ENCODE measurements around the gene CFD. TPM values are rescaled to one million over a fixed set of nuclear protein-coding genes. Genes with fewer than 3 reads are reported as not detected.

Gene CFD
- total and polyA plus RNA-seq, 2 experiments from 2014 or later = 0.90 to 4.7 TPM

DNA sequence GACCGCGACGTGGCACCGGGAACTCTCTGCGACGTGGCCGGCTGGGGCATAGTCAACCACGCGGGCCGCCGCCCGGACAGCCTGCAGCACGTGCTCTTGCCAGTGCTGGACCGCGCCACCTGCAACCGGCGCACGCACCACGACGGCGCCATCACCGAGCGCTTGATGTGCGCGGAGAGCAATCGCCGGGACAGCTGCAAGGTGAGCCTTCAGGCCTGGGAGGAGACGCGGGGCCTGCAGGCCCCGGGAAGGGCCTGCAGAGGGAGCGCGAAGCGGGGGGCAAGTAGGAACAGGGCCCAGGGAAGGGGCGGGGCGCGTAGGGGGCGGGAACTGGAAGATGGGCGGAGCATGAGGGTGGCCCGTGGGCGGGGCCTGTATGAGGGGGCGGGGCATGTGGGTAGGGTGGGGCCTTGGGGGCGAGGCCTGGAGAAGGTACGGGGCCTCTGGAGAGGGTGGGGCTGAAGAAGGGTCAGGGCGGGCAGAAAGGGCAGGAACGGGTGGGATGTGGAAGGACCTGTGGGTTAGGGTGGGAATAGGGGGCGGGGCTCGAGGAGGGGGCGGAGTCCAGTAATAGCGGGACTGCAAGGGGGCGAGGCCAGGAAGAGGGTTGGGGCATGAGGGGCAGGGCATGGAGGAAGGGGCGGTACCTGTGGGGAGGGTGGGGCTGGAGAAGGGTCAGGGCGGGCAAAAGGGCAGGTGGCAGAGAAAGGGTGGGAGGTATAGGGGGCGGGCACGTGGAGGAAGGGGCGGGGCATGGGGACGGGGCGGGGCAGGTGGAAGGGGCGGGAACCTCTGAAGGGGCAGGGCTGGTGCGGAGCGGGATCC lies 2.5 kb downstream of the CFD start:
- Histone ChIP-seq H3K4me2 (peak overlapping the region; percentile 79; the same call in 1 of the 2 replicates), H3K27me3 (ENCODE audit: insufficient read depth) (peaks cover 28% of the 10 kb centered on the region)

DNA sequence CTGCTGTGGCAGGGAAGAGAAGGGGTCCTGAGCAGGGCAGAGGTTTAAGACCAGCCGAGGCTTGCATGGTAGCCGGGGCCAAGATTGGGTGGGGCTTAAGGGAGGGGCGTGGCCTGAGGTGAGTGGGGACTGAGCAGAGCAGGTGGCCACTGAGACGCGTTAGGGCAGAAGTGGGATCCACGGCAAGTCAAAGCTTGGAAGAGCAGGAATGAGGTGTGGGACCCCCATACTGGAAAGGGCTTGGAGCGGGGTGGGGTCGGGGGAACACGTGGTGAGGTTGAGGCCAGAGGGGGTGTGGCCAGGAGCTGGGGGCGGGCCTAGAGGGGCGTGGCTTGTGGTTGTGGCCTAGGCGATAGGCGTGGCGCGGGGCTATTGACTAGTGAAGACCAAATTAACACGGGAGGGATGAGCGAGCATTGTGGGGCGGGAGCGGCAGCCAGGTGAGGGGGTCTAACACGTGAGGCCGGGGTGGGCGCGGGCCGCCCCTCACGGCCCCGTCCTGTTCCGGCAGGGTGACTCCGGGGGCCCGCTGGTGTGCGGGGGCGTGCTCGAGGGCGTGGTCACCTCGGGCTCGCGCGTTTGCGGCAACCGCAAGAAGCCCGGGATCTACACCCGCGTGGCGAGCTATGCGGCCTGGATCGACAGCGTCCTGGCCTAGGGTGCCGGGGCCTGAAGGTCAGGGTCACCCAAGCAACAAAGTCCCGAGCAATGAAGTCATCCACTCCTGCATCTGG lies 3.3 kb downstream of the CFD start:
- Mint-ChIP-seq H3K27ac (no peak overlapping the region; the same call in 1 of the 2 replicates), H3K4me1 (peaks cover 5% of the 10 kb centered on the region), H3K36me3 (ENCODE audit: low read depth) (peaks cover 7% of the 10 kb centered on the region), H3K4me3 (peak overlapping the region; percentile 60; the same call in 2 of the 3 replicates), H3K9me3 (no peaks in the 10 kb centered on the region; the same call in 2 of the 3 replicates), H3K27me3 (ENCODE audit: insufficient read depth, low read depth, poor library complexity) (peaks cover 27% of the 10 kb centered on the region)
- H3K27me3 ChIP-seq (ENCODE audit: insufficient read depth) = peaks cover 28% of the 10 kb centered on the region
- no peak overlapping the region for H3K27ac ChIP-seq (ENCODE audit: low read depth)
- no peaks in the 10 kb centered on the region for H3K79me2 ChIP-seq (replicated peaks; ENCODE audit: insufficient read depth)
- no peaks in the 10 kb centered on the region for H3K4me1 ChIP-seq (ENCODE audit: insufficient read depth)
- DNase-seq (ENCODE audit: low spot score) (peak; percentile 95), ATAC-seq (peak; percentile 33)
- H3F3A ChIP-seq (replicated peaks; ENCODE audit: low read depth) = peaks cover 20% of the 10 kb centered on the region
- peaks cover 9% of the 10 kb centered on the region; the same call in 1 of the 2 replicates for H4K20me1 ChIP-seq (replicated peaks; ENCODE audit: insufficient read depth)
- H3K4me2 ChIP-seq = peak overlapping the region; percentile 79
- 0 out of 2 replicates have a peak overlapping the region, but pooled peaks have one; percentile 63 for H2AFZ ChIP-seq
- TF ChIP-seq EZH2 (IDR thresholded peaks at IDR 0.05; ENCODE audit: low read depth, unreplicated experiment) (no peak), NANOG (IDR thresholded peaks at IDR 0.05; ENCODE audit: borderline replicate concordance) (no peak), ZNF114 (CRISPR knock-in tag; IDR thresholded peaks at IDR 0.05) (no peak), POLR2AphosphoS5 (IDR thresholded peaks at IDR 0.05; ENCODE audit: low read depth) (peak; percentile 42), CREB1 (CRISPR knock-in tag; IDR thresholded peaks at IDR 0.05; ENCODE audit: low read depth) (no peak), STAT1 (IDR thresholded peaks at IDR 0.05; ENCODE audit: unreplicated experiment) (peak; percentile 60)
- TF ChIP-seq, protein P1, sequence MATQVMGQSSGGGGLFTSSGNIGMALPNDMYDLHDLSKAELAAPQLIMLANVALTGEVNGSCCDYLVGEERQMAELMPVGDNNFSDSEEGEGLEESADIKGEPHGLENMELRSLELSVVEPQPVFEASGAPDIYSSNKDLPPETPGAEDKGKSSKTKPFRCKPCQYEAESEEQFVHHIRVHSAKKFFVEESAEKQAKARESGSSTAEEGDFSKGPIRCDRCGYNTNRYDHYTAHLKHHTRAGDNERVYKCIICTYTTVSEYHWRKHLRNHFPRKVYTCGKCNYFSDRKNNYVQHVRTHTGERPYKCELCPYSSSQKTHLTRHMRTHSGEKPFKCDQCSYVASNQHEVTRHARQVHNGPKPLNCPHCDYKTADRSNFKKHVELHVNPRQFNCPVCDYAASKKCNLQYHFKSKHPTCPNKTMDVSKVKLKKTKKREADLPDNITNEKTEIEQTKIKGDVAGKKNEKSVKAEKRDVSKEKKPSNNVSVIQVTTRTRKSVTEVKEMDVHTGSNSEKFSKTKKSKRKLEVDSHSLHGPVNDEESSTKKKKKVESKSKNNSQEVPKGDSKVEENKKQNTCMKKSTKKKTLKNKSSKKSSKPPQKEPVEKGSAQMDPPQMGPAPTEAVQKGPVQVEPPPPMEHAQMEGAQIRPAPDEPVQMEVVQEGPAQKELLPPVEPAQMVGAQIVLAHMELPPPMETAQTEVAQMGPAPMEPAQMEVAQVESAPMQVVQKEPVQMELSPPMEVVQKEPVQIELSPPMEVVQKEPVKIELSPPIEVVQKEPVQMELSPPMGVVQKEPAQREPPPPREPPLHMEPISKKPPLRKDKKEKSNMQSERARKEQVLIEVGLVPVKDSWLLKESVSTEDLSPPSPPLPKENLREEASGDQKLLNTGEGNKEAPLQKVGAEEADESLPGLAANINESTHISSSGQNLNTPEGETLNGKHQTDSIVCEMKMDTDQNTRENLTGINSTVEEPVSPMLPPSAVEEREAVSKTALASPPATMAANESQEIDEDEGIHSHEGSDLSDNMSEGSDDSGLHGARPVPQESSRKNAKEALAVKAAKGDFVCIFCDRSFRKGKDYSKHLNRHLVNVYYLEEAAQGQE (IDR thresholded peaks at IDR 0.05; ENCODE audit: unreplicated experiment) = no peak
- TF ChIP-seq, protein P2, sequence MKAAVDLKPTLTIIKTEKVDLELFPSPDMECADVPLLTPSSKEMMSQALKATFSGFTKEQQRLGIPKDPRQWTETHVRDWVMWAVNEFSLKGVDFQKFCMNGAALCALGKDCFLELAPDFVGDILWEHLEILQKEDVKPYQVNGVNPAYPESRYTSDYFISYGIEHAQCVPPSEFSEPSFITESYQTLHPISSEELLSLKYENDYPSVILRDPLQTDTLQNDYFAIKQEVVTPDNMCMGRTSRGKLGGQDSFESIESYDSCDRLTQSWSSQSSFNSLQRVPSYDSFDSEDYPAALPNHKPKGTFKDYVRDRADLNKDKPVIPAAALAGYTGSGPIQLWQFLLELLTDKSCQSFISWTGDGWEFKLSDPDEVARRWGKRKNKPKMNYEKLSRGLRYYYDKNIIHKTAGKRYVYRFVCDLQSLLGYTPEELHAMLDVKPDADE (IDR thresholded peaks at IDR 0.05) = no peak
- no peaks in the 10 kb centered on the region for H3K36me3 ChIP-seq (ENCODE audit: insufficient read depth)
- H3K9me2 ChIP-seq (ENCODE audit: insufficient read depth) = no peaks in the 10 kb centered on the region
- H3K4me3 ChIP-seq = peak overlapping the region; percentile 56

More for the DNA sequence above, 2.5 kb downstream of the CFD start:
- Mint-ChIP-seq H3K4me1 (no peaks in the 10 kb centered on the region), H3K27ac (no peak overlapping the region), H3K9me3 (no peaks in the 10 kb centered on the region; the same call in 2 of the 3 replicates), H3K27me3 (ENCODE audit: insufficient read depth, low read depth, poor library complexity) (peaks cover 27% of the 10 kb centered on the region), H3K4me3 (no peak overlapping the region; the same call in 2 of the 3 replicates), H3K36me3 (ENCODE audit: low read depth) (0 out of 3 replicates have a peak, but pooled peaks cover 3% of the 10 kb centered on the region)
- peak; percentile 94 for DNase-seq (ENCODE audit: low spot score)
- ATAC-seq = peak; percentile 64
- Histone ChIP-seq H3K79me2 (replicated peaks; ENCODE audit: insufficient read depth) (no peaks in the 10 kb centered on the region), H3K9me2 (ENCODE audit: insufficient read depth) (no peaks in the 10 kb centered on the region), H3K36me3 (ENCODE audit: insufficient read depth) (no peaks in the 10 kb centered on the region), H4K20me1 (replicated peaks; ENCODE audit: insufficient read depth) (peaks cover 9% of the 10 kb centered on the region; the same call in 1 of the 2 replicates), H3K4me1 (ENCODE audit: insufficient read depth) (no peaks in the 10 kb centered on the region), H3K27ac (ENCODE audit: low read depth) (no peak overlapping the region), H3F3A (replicated peaks; ENCODE audit: low read depth) (peaks cover 20% of the 10 kb centered on the region), H3K4me3 (peak overlapping the region; percentile 56; the same call in 1 of the 2 replicates), H2AFZ (no peak overlapping the region; the same call in 1 of the 2 replicates)
- TF ChIP-seq NANOG (IDR thresholded peaks at IDR 0.05; ENCODE audit: borderline replicate concordance) (no peak), CREB1 (CRISPR knock-in tag; IDR thresholded peaks at IDR 0.05; ENCODE audit: low read depth) (peak; percentile 54; the same call in 1 of the 2 replicates), POLR2AphosphoS5 (IDR thresholded peaks at IDR 0.05; ENCODE audit: low read depth) (no peak), ZNF331 (CRISPR knock-in tag; IDR thresholded peaks at IDR 0.05; ENCODE audit: low read depth) (no peak)
- TF ChIP-seq, protein P3, sequence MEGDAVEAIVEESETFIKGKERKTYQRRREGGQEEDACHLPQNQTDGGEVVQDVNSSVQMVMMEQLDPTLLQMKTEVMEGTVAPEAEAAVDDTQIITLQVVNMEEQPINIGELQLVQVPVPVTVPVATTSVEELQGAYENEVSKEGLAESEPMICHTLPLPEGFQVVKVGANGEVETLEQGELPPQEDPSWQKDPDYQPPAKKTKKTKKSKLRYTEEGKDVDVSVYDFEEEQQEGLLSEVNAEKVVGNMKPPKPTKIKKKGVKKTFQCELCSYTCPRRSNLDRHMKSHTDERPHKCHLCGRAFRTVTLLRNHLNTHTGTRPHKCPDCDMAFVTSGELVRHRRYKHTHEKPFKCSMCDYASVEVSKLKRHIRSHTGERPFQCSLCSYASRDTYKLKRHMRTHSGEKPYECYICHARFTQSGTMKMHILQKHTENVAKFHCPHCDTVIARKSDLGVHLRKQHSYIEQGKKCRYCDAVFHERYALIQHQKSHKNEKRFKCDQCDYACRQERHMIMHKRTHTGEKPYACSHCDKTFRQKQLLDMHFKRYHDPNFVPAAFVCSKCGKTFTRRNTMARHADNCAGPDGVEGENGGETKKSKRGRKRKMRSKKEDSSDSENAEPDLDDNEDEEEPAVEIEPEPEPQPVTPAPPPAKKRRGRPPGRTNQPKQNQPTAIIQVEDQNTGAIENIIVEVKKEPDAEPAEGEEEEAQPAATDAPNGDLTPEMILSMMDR (conservative IDR thresholded peaks at IDR 0.05; ENCODE audit: low read depth in 2 of 2) = peak; percentile 53 to 71

All from GM23338 (cell line).